Progenitor cell of endocrine pancreas (in vitro differentiated cells): ENCODE data around the gene FSHR. TPM values are rescaled to one million over a fixed set of nuclear protein-coding genes. Genes with fewer than 3 reads are reported as not detected.

ENCODE experiments used
- DNase-seq: peaks from one replicate; pipeline ENCODE4 v3.0.0; 2021; ENCODE audit warnings: low spot score; ENCODE audit not compliant: unreplicated experiment
- H3K27ac Mint-ChIP-seq: 2 replicates; pipeline ENCODE4 v1.8.0; 2021; ENCODE audit warnings: mild to moderate bottlenecking, moderate library complexity, mixed read lengths
- H3K27me3 Mint-ChIP-seq: 2 replicates; pipeline ENCODE4 v1.8.0; 2021; ENCODE audit warnings: mixed read lengths
- H3K36me3 Mint-ChIP-seq: 2 replicates; pipeline ENCODE4 v1.8.0; 2022; ENCODE audit warnings: mixed read lengths; ENCODE audit not compliant: insufficient read depth
- H3K4me1 Mint-ChIP-seq: 2 replicates; pipeline ENCODE4 v1.8.0; 2021; ENCODE audit warnings: low read depth, mixed read lengths
- H3K4me3 Mint-ChIP-seq: 2 replicates; pipeline ENCODE4 v1.8.0; 2021; ENCODE audit warnings: low read depth, mild to moderate bottlenecking, moderate library complexity, mixed read lengths
- H3K9me3 Mint-ChIP-seq: 2 replicates; pipeline ENCODE4 v1.8.0; 2021; ENCODE audit warnings: low read depth, mixed read lengths
- total RNA-seq: library from RNA; stranded (reverse); gene quantifications from 2 replicates; pipeline ENCODE4 v1.2.1, GENCODE V29; 2021
- TF ChIP-seq, protein P1 (sequence below): fragments of 200-600 bp; sonication (generic); IDR thresholded peaks from one replicate; pipeline ENCODE4 v1.5.0; 2021; ENCODE audit warnings: antibody characterized with exemption, mild to moderate bottlenecking; ENCODE audit not compliant: unreplicated experiment

FSHR gene
- total RNA-seq, 1 donor from 2014 or later = 0.74 TPM

DNA sequence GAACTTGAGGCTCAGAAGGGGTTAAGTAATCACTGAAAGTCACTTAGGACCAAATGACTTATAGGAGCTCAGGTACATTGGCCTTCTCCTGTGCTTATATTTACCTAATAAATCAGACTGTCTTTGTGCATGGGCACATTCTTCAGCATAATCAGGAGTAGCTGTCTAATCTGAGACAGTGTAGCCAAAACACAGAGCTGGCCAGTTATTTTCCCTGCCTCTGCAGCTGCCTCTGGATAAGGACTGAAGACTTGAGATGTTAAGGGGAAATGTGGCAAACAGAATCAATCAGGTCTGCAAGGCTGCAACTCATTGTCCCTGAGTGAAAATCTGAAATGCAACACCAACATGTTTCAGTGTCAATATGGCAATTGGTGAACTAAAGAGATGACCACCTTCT is 1.5 kb downstream of the FSHR start:
- DNase-seq = no peak
- TF ChIP-seq, protein P1, sequence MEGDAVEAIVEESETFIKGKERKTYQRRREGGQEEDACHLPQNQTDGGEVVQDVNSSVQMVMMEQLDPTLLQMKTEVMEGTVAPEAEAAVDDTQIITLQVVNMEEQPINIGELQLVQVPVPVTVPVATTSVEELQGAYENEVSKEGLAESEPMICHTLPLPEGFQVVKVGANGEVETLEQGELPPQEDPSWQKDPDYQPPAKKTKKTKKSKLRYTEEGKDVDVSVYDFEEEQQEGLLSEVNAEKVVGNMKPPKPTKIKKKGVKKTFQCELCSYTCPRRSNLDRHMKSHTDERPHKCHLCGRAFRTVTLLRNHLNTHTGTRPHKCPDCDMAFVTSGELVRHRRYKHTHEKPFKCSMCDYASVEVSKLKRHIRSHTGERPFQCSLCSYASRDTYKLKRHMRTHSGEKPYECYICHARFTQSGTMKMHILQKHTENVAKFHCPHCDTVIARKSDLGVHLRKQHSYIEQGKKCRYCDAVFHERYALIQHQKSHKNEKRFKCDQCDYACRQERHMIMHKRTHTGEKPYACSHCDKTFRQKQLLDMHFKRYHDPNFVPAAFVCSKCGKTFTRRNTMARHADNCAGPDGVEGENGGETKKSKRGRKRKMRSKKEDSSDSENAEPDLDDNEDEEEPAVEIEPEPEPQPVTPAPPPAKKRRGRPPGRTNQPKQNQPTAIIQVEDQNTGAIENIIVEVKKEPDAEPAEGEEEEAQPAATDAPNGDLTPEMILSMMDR = no peak
- no peaks in the 10 kb centered on the region for H3K36me3 Mint-ChIP-seq
- H3K27me3 Mint-ChIP-seq = no peaks in the 10 kb centered on the region
- peaks cover 40% of the 10 kb centered on the region for H3K4me1 Mint-ChIP-seq
- no peaks in the 10 kb centered on the region for H3K9me3 Mint-ChIP-seq
- no peak overlapping the region for H3K27ac Mint-ChIP-seq
- H3K4me3 Mint-ChIP-seq = no peak overlapping the region

DNA sequence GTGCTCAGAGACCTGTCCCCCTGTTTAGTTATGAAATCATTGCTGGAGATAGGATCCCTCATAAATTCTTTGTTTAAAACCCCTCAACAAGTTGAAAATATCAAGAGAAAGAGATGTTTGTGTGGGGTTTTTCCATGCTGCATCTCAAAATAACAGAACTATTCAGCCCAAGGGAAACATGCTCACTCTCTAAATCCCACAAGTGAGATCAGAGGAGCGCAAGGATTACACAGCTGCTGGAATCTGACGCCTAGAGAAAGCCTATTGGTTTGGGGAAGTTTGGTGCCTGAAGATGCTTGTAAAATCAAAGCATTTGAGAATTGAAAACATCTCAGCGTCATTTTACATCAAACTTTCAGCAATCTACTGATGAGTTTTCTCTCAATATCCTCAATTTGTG is 7.9 kb downstream of the FSHR start:
- TF ChIP-seq, protein P1 = no peak
- peaks cover 3% of the 10 kb centered on the region for H3K4me1 Mint-ChIP-seq
- no peak overlapping the region for H3K27ac Mint-ChIP-seq
- no peak for DNase-seq
- H3K9me3 Mint-ChIP-seq = no peaks in the 10 kb centered on the region
- H3K27me3 Mint-ChIP-seq = no peaks in the 10 kb centered on the region
- H3K36me3 Mint-ChIP-seq = no peaks in the 10 kb centered on the region
- H3K4me3 Mint-ChIP-seq = no peak overlapping the region

DNA sequence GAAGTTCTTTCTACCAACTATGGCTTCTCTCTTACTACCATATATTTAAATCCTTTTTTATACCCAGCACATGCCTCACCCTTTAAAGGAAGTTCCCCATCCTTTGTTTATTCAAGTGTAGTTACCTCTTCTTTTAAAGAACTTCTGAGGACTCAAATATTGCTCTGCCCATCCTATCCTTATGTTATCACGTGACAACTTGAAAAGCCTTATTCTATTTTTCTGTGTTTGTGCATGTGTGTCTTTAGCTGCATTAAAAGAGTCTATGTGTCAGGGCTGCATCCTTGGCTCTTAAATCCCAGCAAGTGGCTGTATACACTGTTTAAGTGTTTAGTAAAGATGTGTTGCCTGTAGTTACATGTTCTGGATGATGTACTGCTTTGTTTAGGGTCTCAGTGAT is 22.5 kb downstream of the FSHR start:
- H3K27me3 Mint-ChIP-seq = no peaks in the 10 kb centered on the region

DNA sequence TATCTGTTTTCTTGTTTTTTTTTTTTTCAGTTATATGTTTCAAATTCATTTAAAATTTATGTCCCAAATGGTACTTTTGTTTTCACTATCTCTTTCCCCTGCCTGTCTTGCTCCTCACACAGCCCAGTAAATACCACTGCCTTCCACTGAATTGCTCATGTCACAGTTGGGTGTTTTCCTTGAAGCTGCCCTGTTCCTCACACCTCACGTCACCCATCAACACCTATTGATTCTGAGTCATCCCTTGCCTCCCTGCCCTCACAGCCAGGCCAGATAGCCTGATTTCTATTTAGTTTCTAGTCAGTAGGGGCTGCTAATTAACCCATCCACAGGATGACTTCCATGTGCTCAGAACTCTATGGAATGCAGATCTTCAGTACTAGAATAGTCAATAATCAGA is 25.3 kb downstream of the FSHR start:
- Mint-ChIP-seq H3K9me3 (peaks cover 20% of the 10 kb centered on the region), H3K4me1 (peaks cover 11% of the 10 kb centered on the region), H3K36me3 (peaks cover 5% of the 10 kb centered on the region), H3K27me3 (no peaks in the 10 kb centered on the region), H3K4me3 (no peak overlapping the region), H3K27ac (no peak overlapping the region)
- no peak for DNase-seq
- TF ChIP-seq, protein P1 = no peak

More for the DNA sequence above, 22.5 kb downstream of the FSHR start:
- Mint-ChIP-seq H3K4me1 (no peaks in the 10 kb centered on the region), H3K9me3 (peaks cover 20% of the 10 kb centered on the region), H3K36me3 (peaks cover 5% of the 10 kb centered on the region), H3K4me3 (no peak overlapping the region), H3K27ac (no peak overlapping the region)
- no peak for DNase-seq
- TF ChIP-seq, protein P1 = no peak

DNA sequence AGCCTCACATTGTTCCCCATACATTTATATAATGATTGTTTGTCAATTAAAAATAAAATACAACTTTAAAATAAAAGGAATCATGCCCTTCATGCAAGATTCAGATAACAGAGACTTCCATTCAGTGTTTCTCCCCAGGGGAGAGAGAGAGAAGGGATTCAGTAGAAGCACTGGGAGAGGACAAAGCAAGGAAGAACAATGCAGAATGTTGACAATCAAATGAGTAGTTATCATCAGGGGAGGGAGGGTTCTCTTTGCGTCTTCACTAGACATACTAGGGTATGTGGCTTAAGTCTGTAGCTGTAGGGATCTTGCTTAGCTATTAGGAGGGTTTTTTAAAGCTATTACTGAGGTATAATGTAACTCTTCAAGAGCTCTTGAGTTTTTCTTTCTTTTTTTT is 30.7 kb downstream of the FSHR start:
- no peak overlapping the region for H3K4me3 Mint-ChIP-seq
- H3K9me3 Mint-ChIP-seq = no peaks in the 10 kb centered on the region
- H3K27ac Mint-ChIP-seq = no peak overlapping the region
- no peaks in the 10 kb centered on the region for H3K36me3 Mint-ChIP-seq
- TF ChIP-seq, protein P1 = no peak
- no peak for DNase-seq
- H3K4me1 Mint-ChIP-seq = peaks cover 11% of the 10 kb centered on the region
- peaks cover 4% of the 10 kb centered on the region for H3K27me3 Mint-ChIP-seq
